HG02798 (cell line): ENCODE measurements around the gene RTEL1.
"Not testable (repeated sequence)": the region's sequence is repeated elsewhere in the genome, so short reads cannot be mapped to it uniquely, and the experiment has no call there.

Experiments used
- ATAC-seq: cut with Tn5 transposase; IDR thresholded peaks from one replicate; pipeline ENCODE4 v1.9.1; 2021; ENCODE audit warnings: mild to moderate bottlenecking; ENCODE audit not compliant: unreplicated experiment, poor library complexity

The RTEL1 gene

DNA sequence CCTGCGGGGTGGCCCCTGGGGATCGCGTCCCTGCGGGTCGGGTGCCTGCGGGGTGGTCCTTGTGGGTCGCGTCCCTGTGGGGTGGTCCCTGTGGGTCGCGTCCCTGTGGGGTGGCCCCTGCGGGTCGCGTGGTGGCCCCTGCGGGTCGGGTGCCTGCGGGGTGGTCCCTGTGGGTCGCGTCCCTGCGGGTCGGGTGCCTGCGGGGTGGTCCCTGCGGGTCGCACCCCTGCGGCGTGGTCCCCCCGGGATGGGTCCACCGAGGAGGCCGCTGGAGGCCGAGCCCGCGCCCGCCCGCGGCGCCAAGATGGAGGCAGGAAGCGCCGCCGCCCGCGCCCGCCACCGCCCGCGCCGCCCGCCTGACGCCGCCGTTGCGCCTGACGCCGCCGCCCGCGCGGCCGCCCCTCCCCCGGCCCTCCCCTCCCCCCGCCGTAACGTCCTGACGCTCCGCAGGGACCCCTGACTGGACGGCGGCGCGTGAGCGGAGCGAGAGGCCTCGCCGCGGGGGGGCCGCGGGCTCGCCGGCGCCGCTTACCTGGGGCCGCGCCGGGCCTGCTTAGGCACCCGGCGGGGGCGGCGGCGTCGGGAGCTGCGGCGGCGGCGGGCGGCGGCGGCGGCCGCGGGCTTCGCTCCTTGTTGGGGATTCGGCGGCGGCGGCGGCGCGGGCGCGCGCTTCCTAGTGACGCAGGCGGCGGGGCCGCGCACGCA, 31.5 kb upstream of the RTEL1 start, which contains the start of gene GMEB2:
Gene GMEB2, minus strand, starts transcription at position 678 of the 705 bp plus-strand sequence. CDS start 7,704 bp downstream, outside the sequence.
- peak; percentile 66 for ATAC-seq

DNA sequence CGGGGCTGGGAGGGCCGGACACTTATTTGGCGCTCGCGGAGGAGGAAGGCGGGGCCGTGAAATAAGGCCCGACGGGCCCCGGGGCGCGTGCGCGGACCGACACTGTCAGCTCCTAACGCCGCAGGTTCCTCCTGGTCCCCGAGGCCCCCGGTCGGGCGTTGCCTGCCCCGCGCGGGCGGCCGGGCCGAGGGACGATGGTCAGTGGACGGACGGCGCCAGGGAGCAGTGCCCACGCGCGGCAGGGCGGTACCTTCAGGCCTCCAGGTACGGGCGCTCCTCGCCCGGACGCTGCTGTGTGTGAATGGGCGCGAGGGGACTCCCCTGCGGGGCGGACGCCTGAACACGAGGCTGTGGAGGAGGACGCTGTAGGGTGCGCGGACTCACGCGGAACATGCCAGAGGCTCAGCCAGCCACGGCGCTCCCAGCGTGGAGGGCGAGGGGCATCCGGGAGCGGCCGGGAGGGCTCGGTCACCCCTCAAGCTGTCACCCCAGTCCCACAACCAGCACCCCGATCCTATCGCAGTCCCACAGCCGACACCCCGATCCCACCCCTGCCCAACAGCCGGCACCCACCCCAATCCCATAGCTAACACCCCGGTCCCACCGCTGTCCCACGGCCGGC, 30.9 kb upstream of the RTEL1 start:
- ATAC-seq: peak; percentile 88

GRCh38 chr20:63627751-63628245, 30.3 kb upstream of the RTEL1 start:
- ATAC-seq: no peak

GRCh38 chr20:63628246-63628975, 29.7 kb upstream of the RTEL1 start:
- ATAC-seq: no peak

GRCh38 chr20:63630956-63631355, 27.2 kb upstream of the RTEL1 start:
- ATAC-seq: not testable (repeated sequence)

GRCh38 chr20:63631426-63631825, 26.7 kb upstream of the RTEL1 start:
- not testable (repeated sequence) for ATAC-seq

DNA sequence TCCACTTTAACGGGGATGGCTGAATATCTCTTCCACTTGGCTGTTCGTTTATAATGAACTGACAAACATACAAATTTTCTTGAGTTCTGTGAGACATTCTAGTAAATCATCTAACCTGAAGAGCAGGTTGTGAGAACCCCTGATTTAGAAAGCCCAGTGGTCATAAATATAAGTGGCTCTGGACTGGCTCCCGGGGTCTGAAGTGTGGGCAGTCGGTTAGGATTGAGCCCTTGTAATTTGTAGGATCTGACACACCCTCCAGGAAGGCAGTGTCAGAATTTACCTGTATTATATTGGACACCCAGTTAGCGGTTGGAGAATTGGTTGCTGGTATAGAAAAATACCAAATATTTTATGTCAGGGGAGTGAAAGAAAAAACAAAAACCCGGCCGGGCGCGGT, 24.4 kb upstream of the RTEL1 start:
- no peak for ATAC-seq

DNA sequence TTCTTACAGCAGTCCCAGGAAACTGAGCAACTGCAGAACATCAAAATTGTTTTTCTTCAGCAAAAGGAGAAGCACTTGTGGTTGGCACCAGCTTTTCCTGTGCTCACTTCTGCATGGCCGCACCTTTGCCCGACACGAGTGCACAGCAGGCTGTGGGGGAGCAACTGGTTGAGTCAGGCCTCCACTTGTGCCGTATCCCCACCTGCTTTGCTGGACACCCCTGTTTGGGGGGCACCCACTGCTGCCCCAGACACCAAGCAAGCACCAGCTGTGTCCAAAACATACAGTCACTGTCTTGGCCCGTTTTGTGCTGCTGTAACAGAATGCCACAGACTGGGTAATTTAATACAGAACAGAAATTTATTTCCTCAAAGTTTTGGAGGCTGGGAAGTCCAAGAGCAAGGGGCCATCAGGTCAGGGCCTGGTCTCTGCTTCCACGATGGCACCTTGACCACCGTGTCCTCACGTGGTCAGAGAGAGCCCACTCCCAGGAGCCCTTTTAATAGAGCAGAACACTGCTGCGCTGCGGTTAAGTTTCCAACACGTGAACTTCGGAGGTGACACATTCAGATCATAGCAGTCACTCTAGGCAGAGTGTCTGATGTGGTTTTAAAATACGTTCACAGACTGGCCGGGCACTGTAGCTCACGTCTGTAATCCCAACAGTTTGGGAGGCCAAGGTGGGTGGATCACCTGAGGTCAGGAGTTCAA, 22.5 kb upstream of the RTEL1 start:
- peak; percentile 44 for ATAC-seq

DNA sequence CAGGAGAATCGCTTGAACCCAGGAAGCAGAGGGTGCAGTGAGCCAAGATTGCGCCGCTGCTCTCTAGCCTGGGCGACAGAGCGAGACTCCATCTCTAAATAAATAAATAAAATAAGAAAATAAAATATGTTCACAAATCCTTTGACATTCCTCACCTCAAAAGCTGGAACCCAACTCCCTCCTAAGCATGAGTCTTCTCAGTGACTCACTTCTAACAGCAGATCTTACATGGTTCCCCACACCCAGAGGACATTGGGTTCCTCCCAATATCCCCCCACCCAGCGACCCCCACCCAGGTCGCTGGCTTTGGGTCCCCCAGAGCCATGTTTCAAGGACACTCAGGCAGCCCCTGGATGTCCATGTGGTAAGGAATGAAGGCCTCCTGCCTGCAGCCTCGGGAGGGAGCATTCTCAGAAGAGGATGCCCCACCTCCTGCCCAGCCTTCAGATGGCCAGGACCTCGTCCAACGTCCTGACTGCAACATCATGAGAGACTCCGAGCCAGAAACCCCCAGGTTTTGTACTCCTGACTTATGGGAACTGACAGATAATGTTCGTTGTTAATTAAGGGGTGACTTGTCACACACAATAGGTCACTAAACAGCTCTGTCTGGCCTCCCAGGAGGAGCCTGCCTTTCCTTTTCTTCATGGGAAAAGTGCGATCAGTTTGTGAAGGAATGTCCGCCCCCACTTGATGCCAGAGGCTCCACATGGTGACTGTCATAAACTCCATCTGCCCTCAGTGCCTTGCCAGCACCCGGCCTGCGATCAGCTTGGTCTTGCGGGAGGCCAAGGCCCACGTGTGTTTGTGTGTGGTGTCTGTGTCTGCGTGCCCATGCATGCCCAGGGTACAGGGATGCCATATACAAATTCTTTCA, 21.1 kb upstream of the RTEL1 start:
- no peak for ATAC-seq

DNA sequence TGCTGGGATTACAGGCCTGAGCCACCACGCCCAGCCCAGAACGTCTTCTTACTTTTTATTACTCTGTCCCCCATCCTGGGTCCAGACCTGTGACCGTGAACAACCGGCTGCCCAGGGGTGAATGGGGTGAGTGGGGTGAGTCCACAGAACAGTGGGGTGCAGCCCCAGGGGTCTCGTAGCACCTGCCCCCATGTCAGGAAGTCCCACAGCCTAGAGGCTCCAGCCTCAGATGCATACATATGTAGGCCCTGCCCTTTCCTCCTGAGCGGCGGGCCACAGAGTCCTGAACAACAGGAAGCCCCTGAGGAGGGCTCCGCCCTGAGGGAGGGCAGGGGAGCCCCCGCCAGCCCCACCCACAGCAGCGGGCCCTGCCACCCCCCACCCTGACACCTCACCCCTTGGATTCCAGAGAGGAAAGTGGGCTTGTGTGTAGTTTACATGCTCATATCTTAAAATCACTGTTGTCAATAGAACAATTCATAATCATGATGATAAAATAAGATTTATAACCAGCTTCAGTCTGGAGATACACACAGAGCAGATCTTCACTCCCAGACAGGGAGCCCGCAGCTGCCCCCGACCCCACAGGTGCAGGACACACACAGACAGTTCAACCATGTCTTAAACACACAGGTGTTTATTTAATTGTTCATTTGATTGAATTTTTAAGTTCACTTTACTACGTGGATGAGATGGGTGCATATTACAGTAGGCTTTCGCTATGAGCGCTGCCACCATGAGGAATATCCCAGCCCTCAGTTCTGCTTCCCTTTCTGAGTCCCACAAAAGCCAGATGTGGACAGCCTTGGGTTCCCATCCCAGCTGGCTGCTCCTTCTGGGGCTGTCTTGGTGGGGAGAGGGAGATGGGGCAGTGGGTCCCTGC, 18.8 kb upstream of the RTEL1 start:
- ATAC-seq: no peak

DNA sequence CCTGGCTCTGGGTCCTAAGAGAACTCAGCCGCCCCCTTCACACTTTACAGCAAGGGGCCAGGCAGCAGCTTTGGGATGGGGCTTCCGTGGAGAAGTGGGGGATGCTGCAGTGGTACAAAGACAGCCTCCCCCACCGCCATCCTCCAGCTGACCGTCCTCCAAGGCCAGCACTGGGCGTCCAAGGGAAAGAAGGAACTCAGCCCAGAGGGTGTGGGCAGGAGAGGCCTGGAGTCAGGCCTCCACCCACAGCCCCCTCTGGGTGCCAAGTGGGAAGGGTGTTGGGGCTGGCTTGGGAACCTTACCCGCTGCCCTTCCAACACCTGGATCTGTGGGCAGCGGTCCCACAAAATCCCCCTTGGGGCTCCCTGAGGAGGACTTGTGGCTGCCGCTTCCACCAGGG, 18.0 kb upstream of the RTEL1 start:
- ATAC-seq: no peak

- not testable (repeated sequence) for ATAC-seq
Observed at GRCh38 chr20:63640686-63641085, 17.4 kb upstream of the RTEL1 start.

DNA sequence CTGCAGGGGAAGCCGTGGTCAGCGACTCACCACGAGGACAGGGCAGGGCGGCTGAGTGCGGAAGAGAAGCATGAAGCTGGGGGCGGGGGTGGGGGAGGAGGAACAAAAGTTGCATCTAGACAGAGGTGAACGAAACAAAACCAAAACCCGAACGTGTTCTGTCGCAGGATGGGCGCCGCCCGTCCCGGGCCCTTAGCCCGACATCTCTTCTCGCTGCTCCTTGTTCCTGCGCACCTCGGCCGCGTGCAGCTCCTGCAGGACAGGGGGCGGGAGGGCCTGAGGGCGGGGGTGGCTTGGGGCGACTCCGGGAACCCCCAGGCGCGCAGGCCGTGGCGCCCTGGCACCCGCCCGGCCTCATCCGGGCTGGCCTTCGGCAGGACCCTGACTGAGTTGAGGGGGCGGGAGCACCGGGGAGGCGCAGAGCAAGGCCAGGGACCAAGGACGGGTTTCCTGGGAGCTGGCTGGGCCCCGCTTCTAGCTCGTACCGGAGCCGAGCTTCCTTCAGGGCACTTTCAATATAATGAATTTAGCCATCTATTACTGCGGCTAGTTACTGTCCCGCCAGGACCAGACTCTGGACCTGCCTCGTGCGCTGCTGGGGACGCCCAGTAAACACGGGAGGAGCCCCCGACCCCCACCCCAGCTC, 16.8 kb upstream of the RTEL1 start:
- peak; percentile 22 for ATAC-seq

DNA sequence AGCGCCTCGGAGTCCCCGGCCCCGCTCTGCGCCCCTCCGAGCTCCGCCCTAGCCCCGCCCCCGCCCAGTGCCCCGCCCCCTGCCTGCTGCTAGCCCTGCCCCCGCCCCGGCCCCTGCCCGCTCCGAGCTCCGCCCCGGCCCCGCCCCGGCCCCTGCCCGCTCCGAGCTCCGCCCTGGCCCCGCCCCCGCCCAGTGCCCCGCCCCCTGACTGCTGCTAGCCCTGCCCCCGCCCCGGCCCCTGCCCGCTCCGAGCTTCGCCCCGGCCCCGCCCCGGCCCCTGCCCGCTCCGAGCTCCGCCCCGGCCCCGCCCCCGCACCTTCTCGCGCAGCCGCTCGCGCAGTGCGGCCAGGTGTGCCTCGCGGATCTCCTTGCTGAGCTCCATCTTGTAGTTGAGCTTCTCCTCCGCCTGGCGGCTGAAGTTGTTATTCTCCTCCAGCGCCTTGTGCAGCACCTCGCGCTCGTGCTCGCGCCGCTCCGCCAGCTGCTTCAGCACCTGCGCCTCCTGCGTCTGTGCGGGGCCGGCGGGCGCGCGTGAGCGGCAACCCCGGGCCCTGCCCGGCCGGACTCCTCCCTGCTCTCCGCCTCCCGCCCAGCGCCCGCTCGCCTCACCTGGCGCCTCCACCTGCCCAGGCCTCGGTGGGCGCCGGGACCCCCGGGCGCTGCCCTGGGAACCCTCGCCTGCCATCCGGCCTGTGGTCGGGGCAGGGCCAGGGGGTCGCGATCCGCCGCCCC, 16.2 kb upstream of the RTEL1 start:
- peak; percentile 80 for ATAC-seq

- ATAC-seq: no peak
Observed at GRCh38 chr20:63642527-63643247, 15.4 kb upstream of the RTEL1 start.

DNA sequence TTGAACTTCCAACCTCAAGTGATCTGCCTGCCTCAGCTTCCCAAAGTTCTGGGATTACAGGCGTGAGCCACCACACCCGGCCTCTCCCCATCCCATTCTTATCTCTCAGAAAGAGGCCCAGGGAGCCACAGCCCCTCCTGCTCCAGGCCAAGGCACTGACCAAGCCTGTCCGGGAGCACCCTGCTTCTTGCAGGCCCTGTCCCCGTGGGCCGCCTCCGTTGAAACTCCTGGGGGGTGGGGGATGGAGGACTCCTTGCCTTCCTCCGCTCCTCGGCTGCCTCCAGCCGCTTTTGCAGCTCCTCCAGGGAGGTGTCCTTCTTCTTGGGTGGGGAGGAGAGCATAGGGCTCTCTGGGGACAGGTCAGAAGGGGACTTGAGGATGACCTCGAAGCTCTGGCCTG, 14.6 kb upstream of the RTEL1 start:
- no peak for ATAC-seq

- ATAC-seq: no peak
Observed at GRCh38 chr20:63643946-63644345, 14.2 kb upstream of the RTEL1 start.
